LNCaP clone FGC (cell line): ENCODE results near the gene CAPN14.

ENCODE experiments used
- DNase-seq: peaks from one replicate; pipeline ENCODE4 v3.0.0-alpha.2; 2011; ENCODE audit warnings: low read depth
- H3K4me3 ChIP-seq: 2 replicates; pipeline ENCODE4 v1.5.1; 2011; ENCODE audit warnings: mild to moderate bottlenecking, low read depth, low read length, control low read depth
- TF ChIP-seq, protein P1 (sequence below): IDR thresholded peaks from 2 replicates; pipeline ENCODE4 v1.5.1; 2012; ENCODE audit warnings: mild to moderate bottlenecking; ENCODE audit not compliant: control insufficient read depth, insufficient read depth; ENCODE audit errors: extremely low read depth

The CAPN14 gene

DNA sequence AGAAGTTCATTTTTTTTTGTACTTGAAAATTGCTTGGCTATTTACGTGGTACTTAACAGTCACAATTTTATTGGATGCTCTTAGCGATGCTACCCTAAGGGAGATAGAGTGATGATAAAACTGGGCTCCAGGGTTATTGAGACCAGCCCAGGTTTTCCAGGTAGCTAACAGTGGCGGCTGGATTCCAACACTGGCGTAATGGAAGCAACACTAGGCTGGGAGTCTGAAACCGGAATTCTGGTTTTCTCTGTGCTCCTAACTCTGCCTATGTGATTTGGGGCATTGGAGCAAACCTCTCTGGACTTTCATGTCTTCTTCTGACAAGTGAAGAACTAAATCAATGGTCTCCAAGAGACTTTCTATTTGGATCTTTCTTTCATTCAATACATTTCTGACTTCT is 69.7 kb downstream of the CAPN14 start:
- H3K4me3 ChIP-seq: no peak overlapping the region
- no peak for DNase-seq
- TF ChIP-seq, protein P1, sequence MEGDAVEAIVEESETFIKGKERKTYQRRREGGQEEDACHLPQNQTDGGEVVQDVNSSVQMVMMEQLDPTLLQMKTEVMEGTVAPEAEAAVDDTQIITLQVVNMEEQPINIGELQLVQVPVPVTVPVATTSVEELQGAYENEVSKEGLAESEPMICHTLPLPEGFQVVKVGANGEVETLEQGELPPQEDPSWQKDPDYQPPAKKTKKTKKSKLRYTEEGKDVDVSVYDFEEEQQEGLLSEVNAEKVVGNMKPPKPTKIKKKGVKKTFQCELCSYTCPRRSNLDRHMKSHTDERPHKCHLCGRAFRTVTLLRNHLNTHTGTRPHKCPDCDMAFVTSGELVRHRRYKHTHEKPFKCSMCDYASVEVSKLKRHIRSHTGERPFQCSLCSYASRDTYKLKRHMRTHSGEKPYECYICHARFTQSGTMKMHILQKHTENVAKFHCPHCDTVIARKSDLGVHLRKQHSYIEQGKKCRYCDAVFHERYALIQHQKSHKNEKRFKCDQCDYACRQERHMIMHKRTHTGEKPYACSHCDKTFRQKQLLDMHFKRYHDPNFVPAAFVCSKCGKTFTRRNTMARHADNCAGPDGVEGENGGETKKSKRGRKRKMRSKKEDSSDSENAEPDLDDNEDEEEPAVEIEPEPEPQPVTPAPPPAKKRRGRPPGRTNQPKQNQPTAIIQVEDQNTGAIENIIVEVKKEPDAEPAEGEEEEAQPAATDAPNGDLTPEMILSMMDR: no peak

DNA sequence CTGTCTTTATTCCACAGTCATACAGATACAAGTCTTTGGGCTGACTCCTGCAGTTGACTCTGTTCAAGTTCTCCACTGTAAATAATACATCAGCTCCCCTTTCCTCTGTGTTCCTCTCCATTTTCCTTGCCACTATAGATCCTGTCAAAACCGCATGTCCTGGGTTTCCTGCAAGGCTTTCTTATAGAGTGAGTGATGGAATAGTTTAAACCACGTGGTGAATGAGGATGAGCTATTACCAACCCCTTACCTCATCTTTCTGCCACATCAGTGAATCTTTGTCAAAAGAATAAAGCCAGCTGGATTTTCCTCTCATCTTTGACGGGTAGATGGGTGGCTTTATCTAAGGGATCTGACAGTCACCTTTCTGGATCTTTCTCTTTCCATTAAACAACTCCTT is 75.2 kb downstream of the CAPN14 start:
- DNase-seq: no peak
- H3K4me3 ChIP-seq: no peak overlapping the region
- TF ChIP-seq, protein P1: no peak

DNA sequence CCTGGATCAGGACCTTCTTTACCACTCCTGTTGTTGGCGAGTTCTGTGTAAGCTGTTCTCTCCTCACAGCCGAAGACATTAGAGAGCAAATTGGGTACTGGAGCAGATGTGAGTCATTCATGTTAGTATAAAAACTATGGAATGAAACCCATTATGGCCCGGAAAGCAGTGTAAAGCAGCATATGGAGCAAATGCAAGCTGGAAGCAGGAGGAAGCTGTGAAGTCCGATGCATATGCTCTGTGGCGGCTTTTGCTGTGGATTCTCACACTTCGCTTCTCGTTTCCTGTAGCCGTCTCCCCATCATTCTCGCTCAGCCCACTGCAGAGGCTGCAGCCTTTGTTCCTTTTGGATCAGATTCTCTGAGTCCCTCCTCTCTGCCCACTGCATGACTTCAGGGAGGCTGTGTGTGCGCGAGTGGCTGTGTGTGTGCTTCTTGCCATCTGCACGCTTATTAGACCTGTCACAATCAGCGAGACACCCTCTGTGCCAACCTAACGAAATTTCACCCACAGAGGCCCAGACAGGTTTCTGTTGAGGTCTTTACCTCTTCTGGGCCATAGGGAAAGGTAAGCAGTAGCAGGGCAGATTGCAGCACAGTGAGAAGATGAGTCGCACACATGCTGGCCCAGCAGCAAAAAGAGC is 75.8 kb downstream of the CAPN14 start:
- H3K4me3 ChIP-seq: no peak overlapping the region
- DNase-seq: no peak
- TF ChIP-seq, protein P1: no peak

DNA sequence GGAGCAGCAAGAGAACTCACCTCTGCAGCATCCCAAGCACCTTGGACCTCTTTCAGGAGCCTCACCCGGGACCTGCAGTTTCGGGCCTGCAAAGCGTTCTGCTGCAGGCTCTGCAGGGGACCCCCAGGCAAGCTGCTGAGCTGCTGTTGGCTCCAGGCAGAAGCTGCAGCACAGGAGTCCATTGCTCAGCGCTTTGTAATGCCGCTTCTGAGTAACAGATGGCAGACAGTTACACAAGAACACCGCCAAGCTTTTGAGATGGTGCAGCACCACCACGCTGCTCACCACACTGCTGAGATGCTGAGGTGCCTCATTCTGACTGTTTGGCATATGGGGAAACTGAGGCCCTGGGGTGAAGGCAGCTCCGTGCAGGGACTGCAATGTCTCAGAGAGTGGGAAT is 77.2 kb downstream of the CAPN14 start:
- no peak overlapping the region for H3K4me3 ChIP-seq
- DNase-seq: no peak
- TF ChIP-seq, protein P1: no peak

DNA sequence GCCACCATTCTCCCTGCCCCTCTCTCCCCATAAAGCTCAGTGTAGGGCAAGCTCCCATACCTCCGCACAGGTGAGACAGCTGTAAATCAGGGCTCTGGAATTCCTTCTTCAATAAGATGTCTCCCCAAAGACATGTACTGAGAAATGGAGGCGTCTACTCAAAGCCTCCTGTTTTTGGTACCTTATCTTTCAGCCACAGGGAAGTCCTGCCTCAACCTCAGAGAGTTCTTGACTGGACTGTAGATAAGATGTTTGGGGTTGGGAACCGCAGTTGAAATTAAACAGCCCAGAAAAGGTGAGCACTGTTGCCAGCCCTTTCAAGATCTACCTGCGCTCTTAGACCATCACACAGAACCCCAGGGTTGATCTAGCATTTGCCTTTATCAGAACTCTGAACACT is 77.6 kb downstream of the CAPN14 start:
- DNase-seq: no peak
- no peak overlapping the region for H3K4me3 ChIP-seq
- TF ChIP-seq, protein P1: no peak

DNA sequence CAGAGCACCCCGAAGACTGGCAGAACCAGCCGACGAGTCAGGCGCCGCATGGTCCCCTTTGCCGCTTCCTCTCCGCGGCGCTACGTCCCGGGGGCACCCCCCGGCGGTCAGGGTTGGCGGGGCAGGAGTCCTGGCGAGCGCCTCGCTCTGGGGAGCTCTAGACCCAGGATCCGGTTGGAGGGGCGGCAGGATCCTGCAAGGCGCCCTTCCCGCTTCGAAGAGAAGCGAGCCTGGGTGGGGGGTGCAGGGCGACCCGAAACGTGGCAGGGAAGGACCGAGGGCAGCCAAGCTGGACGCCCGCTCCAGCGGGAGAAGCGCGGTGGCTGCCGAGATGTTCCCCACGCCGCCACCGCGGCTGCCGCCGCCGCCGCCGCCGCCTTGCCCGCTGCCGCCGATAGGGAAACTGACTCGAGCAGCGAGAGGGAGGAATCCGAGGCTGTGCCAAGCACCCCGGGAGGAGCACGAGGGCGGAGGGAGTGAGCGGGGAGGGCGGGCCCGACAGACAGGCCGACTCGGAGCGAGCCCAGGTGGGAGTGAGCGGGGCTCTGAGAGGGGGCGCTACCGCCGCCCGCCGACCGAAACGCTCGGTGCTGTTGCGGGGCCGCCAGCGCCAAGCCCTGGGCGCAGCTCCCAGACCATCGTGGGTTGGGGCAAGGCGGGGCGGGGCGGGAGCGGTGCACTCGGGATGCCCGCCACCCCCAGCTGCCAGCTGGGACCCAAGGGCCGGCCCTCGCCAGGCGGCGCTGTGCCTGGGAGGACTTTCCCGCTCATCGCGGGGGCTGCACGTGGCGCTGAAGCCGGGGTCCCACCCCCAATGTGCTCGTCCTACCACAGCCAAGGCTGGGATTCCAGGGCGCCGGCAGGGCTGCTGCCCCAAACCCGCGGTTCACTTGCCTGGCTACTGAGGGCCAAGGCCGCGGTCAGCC is 79.0 kb downstream of the CAPN14 start, which contains the start of gene GALNT14:
GALNT14 (minus strand) TSS at position 404 of the 926 bp plus-strand sequence; CDS start at position 50, 354 bp downstream.
- TF ChIP-seq, protein P1: peak; percentile 48
- peak within 1 kb of the TSS; percentile 48 for H3K4me3 ChIP-seq
- DNase-seq: no peak
